B cell (primary cell): ENCODE results near the gene ABCC10. TPM values are rescaled to one million over a fixed set of nuclear protein-coding genes. Genes with fewer than 3 reads are reported as not detected.

ENCODE experiments used
- ATAC-seq: fragments of 200-7000 bp; cut with Tn5 transposase; one replicate; pipeline ENCODE4 v1.10.0; 2021; ENCODE audit warnings: low read depth, mild to moderate bottlenecking, moderate number of reproducible peaks, moderate library complexity
- CTCF ChIA-PET: fragments of 350-600 bp; sonication (Branson Sonifier 250); formaldehyde crosslinking; loops from one replicate; lab custom pipeline; 2021; ENCODE audit warnings: antibody characterized with exemption, inconsistent platforms; lab: Charles Lee
- POLR2A ChIA-PET: fragments of 350-600 bp; sonication (Branson Sonifier 250); formaldehyde crosslinking; loops from one replicate; lab custom pipeline; 2021; ENCODE audit warnings: antibody characterized with exemption; lab: Charles Lee
- DNase-seq: peaks from one replicate; pipeline ENCODE4 v3.0.0; 2013
- H2AFZ ChIP-seq: 2 replicates; pipeline ENCODE4 v1.6.1; 2012; ENCODE audit warnings: mild to moderate bottlenecking, low read depth, low read length; ENCODE audit not compliant: insufficient read depth, poor library complexity, severe bottlenecking
- H3K27ac ChIP-seq, 2 donors: 1 replicate in 1 of 2; 2 replicates in 1 of 2; pipeline ENCODE4 v1.5.1; 2012 to 2013; ENCODE audit warnings: low read length in 2 of 2, mild to moderate bottlenecking in 2 of 2, moderate library complexity in 1 of 2
- H3K27me3 ChIP-seq, 4 experiments: fragments of 200-600 bp in 1 of 4; sonication (generic) in 1 of 4; replicated peaks in 1 of 4; 1 replicate in 2 of 4; 2 replicates in 2 of 4; pipeline versions ENCODE4 v1.6.1 to v1.7.0; 2013 to 2016; ENCODE audit warnings: low read length in 3 of 4, mild to moderate bottlenecking in 2 of 4, mixed read lengths in 1 of 4, moderate library complexity in 1 of 4; ENCODE audit not compliant: insufficient read depth in 4 of 4, control insufficient read depth in 3 of 4; ENCODE audit errors: control extremely low read depth in 1 of 4
- H3K36me3 ChIP-seq, 2 experiments: replicated peaks in 1 of 2; 1 replicate in 1 of 2; 2 replicates in 1 of 2; pipeline versions ENCODE4 v1.6.1 to v1.7.1; 2013; ENCODE audit warnings: low read length in 1 of 2; ENCODE audit not compliant: insufficient read depth in 2 of 2, control insufficient read depth in 1 of 2; ENCODE audit errors: control extremely low read depth in 1 of 2, extremely low read depth in 1 of 2
- H3K4me1 ChIP-seq, 2 donors: fragments of 200-600 bp in 1 of 2; sonication (generic) in 1 of 2; 1 replicate in 1 of 2; 2 replicates in 1 of 2; pipeline versions ENCODE4 v1.5.1 to v1.6.1; 2013 to 2017; ENCODE audit warnings: low read length in 2 of 2; ENCODE audit not compliant: control insufficient read depth in 2 of 2, insufficient read depth in 2 of 2
- H3K4me2 ChIP-seq: replicated peaks from 2 replicates; pipeline ENCODE3; 2012; ENCODE audit warnings: mild to moderate bottlenecking, low read depth, low read length; ENCODE audit not compliant: poor library complexity, severe bottlenecking
- H3K4me3 ChIP-seq, 5 experiments: fragments of 200-600 bp in 1 of 5; sonication (generic) in 1 of 5; 1 replicate in 3 of 5; 2 replicates in 2 of 5; pipeline versions ENCODE4 v1.5.1 to v1.7.0; 2011 to 2016; ENCODE audit warnings: low read length in 4 of 5, mild to moderate bottlenecking in 4 of 5, low read depth in 2 of 5, control low read depth in 1 of 5, moderate library complexity in 1 of 5; ENCODE audit not compliant: insufficient read depth in 1 of 5; ENCODE audit errors: control extremely low read depth in 1 of 5, extremely low read depth in 1 of 5
- H3K79me2 ChIP-seq: fragments of 200-600 bp; sonication (generic); one replicate; pipeline ENCODE4 v1.6.0; 2016; ENCODE audit warnings: low read length; ENCODE audit not compliant: control insufficient read depth, insufficient read depth
- H3K9ac ChIP-seq: fragments of 200-600 bp; sonication (generic); 2 replicates; pipeline ENCODE4 v1.6.1; 2017; ENCODE audit warnings: mild to moderate bottlenecking, low read length, moderate library complexity
- H3K9me3 ChIP-seq, 3 donors: one replicate each; pipeline versions ENCODE4 v1.6.1 to v1.7.1; 2013; ENCODE audit warnings: low read length in 2 of 3; ENCODE audit not compliant: control insufficient read depth in 2 of 3, insufficient read depth in 1 of 3; ENCODE audit errors: control extremely low read depth in 1 of 3
- H4K20me1 ChIP-seq: 2 replicates; pipeline ENCODE4 v1.6.0; 2012; ENCODE audit warnings: mild to moderate bottlenecking, low read length; ENCODE audit not compliant: insufficient read depth, control insufficient read depth, poor library complexity, severe bottlenecking
- H3K27ac Mint-ChIP-seq: one replicate; pipeline ENCODE4 v1.8.0; 2021; ENCODE audit warnings: mixed read lengths
- H3K27me3 Mint-ChIP-seq: one replicate; pipeline ENCODE4 v1.8.0; 2021; ENCODE audit warnings: mixed read lengths
- H3K4me1 Mint-ChIP-seq: one replicate; pipeline ENCODE4 v1.8.0; 2021; ENCODE audit warnings: mixed read lengths
- H3K4me3 Mint-ChIP-seq: one replicate; pipeline ENCODE4 v1.8.0; 2021; ENCODE audit warnings: mixed read lengths
- H3K9me3 Mint-ChIP-seq: one replicate; pipeline ENCODE4 v1.8.0; 2022; ENCODE audit warnings: mixed read lengths; ENCODE audit not compliant: insufficient read depth
- CTCF ChIP-seq: fragments of 200-600 bp; IDR thresholded peaks from one replicate; pipeline ENCODE4 v1.8.0; 2022; ENCODE audit warnings: antibody characterized with exemption, mild to moderate bottlenecking
- EZH2 ChIP-seq: IDR thresholded peaks from 2 replicates; pipeline ENCODE4 v1.6.1; 2012; ENCODE audit warnings: borderline replicate concordance, low read depth, mild to moderate bottlenecking, moderate library complexity, low read length; ENCODE audit not compliant: insufficient read depth, poor library complexity, severe bottlenecking
- WGBS: methylation state at CpG from one replicate; pipeline ENCODE4 v1.1.5; 2013; ENCODE audit warnings: missing lambda C conversion rate; ENCODE audit not compliant: insufficient coverage; 5-methylcytosine and 5-hydroxymethylcytosine counted together
- intact Hi-C: fragments of 100-400 bp; cut with micrococcal nuclease; formaldehyde crosslinking; loops from one replicate; pipeline ENCODE4 v1.10.0; 2022
- polyA minus RNA-seq: library from RNA; depleted of rRNA, polyadenylated mRNA; stranded (reverse); fragments of >200 nt; gene quantifications from 2 replicates; pipeline ENCODE4 v1.2.3, GENCODE V29; 2012
- polyA plus RNA-seq: library from polyadenylated mRNA; depleted of rRNA; stranded (reverse); fragments of >200 nt; gene quantifications from 2 replicates; pipeline ENCODE4 v1.2.3, GENCODE V29; 2012
- total RNA-seq, 2 donors: library from RNA; stranded (reverse); fragments of 120-200 nt in 1 of 2; gene quantifications; 1 replicate in 1 of 2; 2 replicates in 1 of 2; pipeline versions ENCODE4 v1.2.3 to v1.2.4, GENCODE V29; 2013 to 2022

ABCC10 gene
- total RNA-seq: 71.5 and 84.2 TPM in 2 replicates
- total RNA-seq (2013): 18.9 TPM
- polyA plus RNA-seq: 31.4 and 39.5 TPM in 2 replicates
- 34.4 and 50.8 TPM in 2 replicates for polyA minus RNA-seq

- no peak for TF ChIP-seq EZH2
- TF ChIP-seq CTCF: peak; percentile 21
- Histone ChIP-seq H3K4me2 (peak within 1 kb of the TSS; percentile 87), H3K27me3 (no peaks in the 10 kb centered on the region), H4K20me1 (peaks cover 7% of the 10 kb centered on the region), H3K4me1 (peaks cover 16 to 19% of the 10 kb centered on the region in 2 donors), H3K4me3 (peak within 1 kb of the TSS; percentile 59 to 93 (median 83)), H3K9me3 (peaks cover 0 to 2% (median 0%) of the 10 kb centered on the region in 3 donors), H3K79me2 (peaks cover 48% of the 10 kb centered on the region), H3K9ac (peak within 1 kb of the TSS; percentile 92), H3K36me3 (peaks cover 0 to 9% of the 10 kb centered on the region in 2 experiments), H3K27ac (peak within 1 kb of the TSS; percentile 72 to 88), H2AFZ (peak within 1 kb of the TSS; percentile 79)
- Mint-ChIP-seq H3K27me3 (no peaks in the 10 kb centered on the region), H3K9me3 (no peaks in the 10 kb centered on the region), H3K4me3 (peak within 1 kb of the TSS; percentile 96), H3K4me1 (peaks cover 24% of the 10 kb centered on the region), H3K27ac (peak within 1 kb of the TSS; percentile 96)
- ChIA-PET POLR2A (interaction anchor here (0.6 to 2.2 kb wide), 11 partner anchors 15 to 647 kb away, joined by 3 to 9 read pairs (median 4); partner anchors contain the start of genes LRRC73, POLR1C, YIPF3 and ZNF318), CTCF (interaction anchor here (1.0 to 1.5 kb wide), 7 partner anchors 27 to 198 kb away, joined by 3 to 8 read pairs (median 4); partner anchors contain the start of genes CRIP3, DNPH1 and ZNF318)
- under 1% methylated on average over 49 of the region's 49 CpGs for WGBS
- DNase-seq: peak; percentile 97
- intact Hi-C loops: loop anchor here (1.0 to 5.0 kb wide), 9 partner anchors 28 to 415 kb away; partner anchors contain the start of genes DLK2, KLC4, KLHDC3 and MEA1
- ATAC-seq: peak; percentile 93
Observed at GRCh38 chr6:43427406-43428111, at the start of gene ABCC10. Gene ABCC10, plus strand, starts transcription at chr6:43427541. Its CDS starts 438 bp downstream, at chr6:43427979.
